Neural cell (in vitro differentiated cells): ENCODE measurements around the gene ZNF692. TPM values are rescaled to one million over a fixed set of nuclear protein-coding genes. Genes with fewer than 3 reads are reported as not detected.

Experiments
- H2AFZ ChIP-seq: fragments of 200-600, 300-800 bp; sonication (generic), shearing (Covaris generic); 2 replicates; pipeline ENCODE4 v1.6.0; 2014; ENCODE audit warnings: low read depth, mild to moderate bottlenecking, antibody characterized with exemption, low read length, moderate library complexity
- H3F3A ChIP-seq: fragments of 200-600 bp; shearing (Covaris generic); 2 replicates; pipeline ENCODE4 v1.6.1; 2016; ENCODE audit warnings: mild to moderate bottlenecking, moderate library complexity, mixed read lengths, antibody characterized with exemption, low read length; ENCODE audit not compliant: insufficient read depth, poor library complexity, severe bottlenecking
- H3K27ac ChIP-seq: fragments of 200-600, 300-800 bp; sonication (generic), shearing (Covaris generic); 2 replicates; pipeline ENCODE4 v1.5.1; 2014; ENCODE audit warnings: mild to moderate bottlenecking, low read length, moderate library complexity
- H3K27me3 ChIP-seq: fragments of 300-800, 200-600 bp; sonication (generic), shearing (Covaris generic); 2 replicates; pipeline ENCODE4 v1.6.0; 2014; ENCODE audit warnings: mild to moderate bottlenecking, low read depth, low read length, moderate library complexity; ENCODE audit not compliant: insufficient read depth
- H3K36me3 ChIP-seq: fragments of 300-800, 200-600 bp; sonication (generic), shearing (Covaris generic); 2 replicates; pipeline ENCODE4 v1.5.1; 2014; ENCODE audit warnings: mild to moderate bottlenecking, antibody characterized with exemption, low read length, moderate library complexity; ENCODE audit not compliant: insufficient read depth
- H3K4me2 ChIP-seq: fragments of 300-800, 200-600 bp; sonication (generic), shearing (Covaris generic); 2 replicates; pipeline ENCODE4 v1.6.0; 2014; ENCODE audit warnings: mild to moderate bottlenecking, low read length
- H3K4me3 ChIP-seq: fragments of 300-800, 200-600 bp; sonication (generic), shearing (Covaris generic); 2 replicates; pipeline ENCODE4 v1.5.1; 2014; ENCODE audit warnings: mild to moderate bottlenecking, low read length, moderate library complexity
- H3K79me2 ChIP-seq: fragments of 200-600 bp; shearing (Covaris generic); replicated peaks from 2 replicates; pipeline ENCODE4 v1.6.0; 2014; ENCODE audit warnings: mild to moderate bottlenecking, low read length, moderate library complexity; ENCODE audit not compliant: insufficient read depth
- H3K9ac ChIP-seq: fragments of 300-800, 200-600 bp; sonication (generic), shearing (Covaris generic); 2 replicates; pipeline ENCODE4 v1.6.1; 2016; ENCODE audit warnings: mild to moderate bottlenecking, low read length, mixed read lengths
- H3K9me2 ChIP-seq: fragments of 200-600 bp; shearing (Covaris generic); 2 replicates; pipeline ENCODE4 v1.6.1; 2016; ENCODE audit warnings: mild to moderate bottlenecking, low read length, mixed read lengths; ENCODE audit not compliant: insufficient read depth
- H3K9me3 ChIP-seq: fragments of 200-600, 300-800 bp; sonication (generic), shearing (Covaris generic); 2 replicates; pipeline ENCODE4 v1.6.1; 2016; ENCODE audit warnings: mild to moderate bottlenecking, mixed run types, low read length, moderate library complexity, mixed read lengths
- H4K20me1 ChIP-seq: fragments of 200-600 bp; shearing (Covaris generic); 2 replicates; pipeline ENCODE4 v1.6.1; 2016; ENCODE audit warnings: mild to moderate bottlenecking, mixed run types; ENCODE audit not compliant: insufficient read depth
- CTCF ChIP-seq: fragments of 450-650 bp; IDR thresholded peaks from 2 replicates; pipeline ENCODE4 v1.5.1; 2014; ENCODE audit warnings: antibody characterized with exemption, mild to moderate bottlenecking, moderate library complexity; ENCODE audit not compliant: poor library complexity, severe bottlenecking
- EP300 ChIP-seq: fragments of 450-650 bp; conservative IDR thresholded peaks from 2 replicates; pipeline ENCODE4 v1.6.1; 2014; ENCODE audit warnings: antibody characterized with exemption, mild to moderate bottlenecking, moderate library complexity; ENCODE audit not compliant: poor library complexity, severe bottlenecking
- EZH2 ChIP-seq: fragments of 200-600, 300-800 bp; shearing (Covaris generic), sonication (generic); IDR thresholded peaks from 2 replicates; pipeline ENCODE4 v1.6.1; 2014; ENCODE audit warnings: antibody characterized with exemption, low read length, borderline replicate concordance, mild to moderate bottlenecking; ENCODE audit not compliant: insufficient read depth, poor library complexity, severe bottlenecking
- MXI1 ChIP-seq: fragments of 450-650 bp; conservative IDR thresholded peaks from 2 replicates; pipeline ENCODE4 v1.6.1; 2014; ENCODE audit warnings: antibody characterized with exemption, mild to moderate bottlenecking; ENCODE audit not compliant: poor library complexity, severe bottlenecking
- POLR2AphosphoS5 ChIP-seq: IDR thresholded peaks from 2 replicates; pipeline ENCODE4 v1.6.1; 2012
- RAD21 ChIP-seq: fragments of 450-650 bp; conservative IDR thresholded peaks from 2 replicates; pipeline ENCODE4 v1.6.1; 2014; ENCODE audit warnings: antibody characterized with exemption, mild to moderate bottlenecking, moderate library complexity
- REST ChIP-seq: IDR thresholded peaks from 2 replicates; pipeline ENCODE4 v1.6.1; 2012; ENCODE audit warnings: borderline replicate concordance
- SMC3 ChIP-seq: fragments of 450-650 bp; conservative IDR thresholded peaks from 2 replicates; pipeline ENCODE4 v1.6.1; 2014; ENCODE audit warnings: antibody characterized with exemption, mild to moderate bottlenecking, moderate library complexity; ENCODE audit not compliant: poor library complexity
- TAF1 ChIP-seq: IDR thresholded peaks from 2 replicates; pipeline ENCODE4 v1.6.1; 2012; ENCODE audit warnings: low read depth
- polyA plus RNA-seq: library from polyadenylated mRNA; depleted of rRNA; stranded (reverse); fragments of >200 nt; gene quantifications from 2 replicates; pipeline ENCODE4 v1.2.3, GENCODE V29; 2014

Gene ZNF692
- polyA plus RNA-seq, 1 donor from 2014 or later, result 183 TPM

GRCh38 chr1:248852481-248853405 lies 6.1 kb downstream of the ZNF692 start:
- Histone ChIP-seq H3K4me3 (no peak overlapping the region), H3K9me3 (no peaks in the 10 kb centered on the region), H3K9ac (no peak overlapping the region), H4K20me1 (no peaks in the 10 kb centered on the region), H3K27me3 (no peaks in the 10 kb centered on the region), H3F3A (no peaks in the 10 kb centered on the region), H3K9me2 (no peaks in the 10 kb centered on the region), H2AFZ (no peak overlapping the region), H3K27ac (no peak overlapping the region), H3K4me2 (no peak overlapping the region), H3K36me3 (no peaks in the 10 kb centered on the region), H3K79me2 (no peaks in the 10 kb centered on the region)
- TF ChIP-seq RAD21 (no peak), POLR2AphosphoS5 (no peak), TAF1 (no peak), EZH2 (no peak), EP300 (no peak)

GRCh38 chr1:248851390-248851789 lies 7.5 kb downstream of the ZNF692 start:
- Histone ChIP-seq H3K9ac (no peak overlapping the region), H3K4me3 (no peak overlapping the region), H3K9me3 (no peaks in the 10 kb centered on the region), H3K27me3 (no peaks in the 10 kb centered on the region), H3K36me3 (no peaks in the 10 kb centered on the region), H3K4me2 (no peak overlapping the region), H4K20me1 (no peaks in the 10 kb centered on the region), H2AFZ (no peak overlapping the region), H3K79me2 (no peaks in the 10 kb centered on the region), H3F3A (no peaks in the 10 kb centered on the region), H3K9me2 (no peaks in the 10 kb centered on the region), H3K27ac (no peak overlapping the region)
- TF ChIP-seq EP300, result no peak
- TF ChIP-seq TAF1, result no peak
- TF ChIP-seq SMC3, result no peak
- no peak for TF ChIP-seq RAD21
- no peak for TF ChIP-seq REST
- no peak for TF ChIP-seq EZH2
- no peak for TF ChIP-seq CTCF
- no peak for TF ChIP-seq POLR2AphosphoS5
- no peak for TF ChIP-seq MXI1
